A673 (cell line): ENCODE data around the gene INPP5A.

ENCODE experiments used
- EZH2 ChIP-seq: fragments of 200-600 bp; sonication (generic); IDR thresholded peaks from 2 replicates; pipeline ENCODE4 v1.6.1; 2017; ENCODE audit warnings: borderline replicate concordance, low read depth, mild to moderate bottlenecking, mixed read lengths, antibody characterized with exemption, low read length; ENCODE audit not compliant: poor library complexity, severe bottlenecking
- TF ChIP-seq, protein P1 (sequence below): fragments of 300-800, 200-600 bp; sonication (generic); conservative IDR thresholded peaks from 2 replicates; pipeline ENCODE4 v1.5.1; 2017; ENCODE audit warnings: low read depth, mild to moderate bottlenecking, antibody characterized with exemption, low read length, moderate library complexity, mixed read lengths

DNA sequence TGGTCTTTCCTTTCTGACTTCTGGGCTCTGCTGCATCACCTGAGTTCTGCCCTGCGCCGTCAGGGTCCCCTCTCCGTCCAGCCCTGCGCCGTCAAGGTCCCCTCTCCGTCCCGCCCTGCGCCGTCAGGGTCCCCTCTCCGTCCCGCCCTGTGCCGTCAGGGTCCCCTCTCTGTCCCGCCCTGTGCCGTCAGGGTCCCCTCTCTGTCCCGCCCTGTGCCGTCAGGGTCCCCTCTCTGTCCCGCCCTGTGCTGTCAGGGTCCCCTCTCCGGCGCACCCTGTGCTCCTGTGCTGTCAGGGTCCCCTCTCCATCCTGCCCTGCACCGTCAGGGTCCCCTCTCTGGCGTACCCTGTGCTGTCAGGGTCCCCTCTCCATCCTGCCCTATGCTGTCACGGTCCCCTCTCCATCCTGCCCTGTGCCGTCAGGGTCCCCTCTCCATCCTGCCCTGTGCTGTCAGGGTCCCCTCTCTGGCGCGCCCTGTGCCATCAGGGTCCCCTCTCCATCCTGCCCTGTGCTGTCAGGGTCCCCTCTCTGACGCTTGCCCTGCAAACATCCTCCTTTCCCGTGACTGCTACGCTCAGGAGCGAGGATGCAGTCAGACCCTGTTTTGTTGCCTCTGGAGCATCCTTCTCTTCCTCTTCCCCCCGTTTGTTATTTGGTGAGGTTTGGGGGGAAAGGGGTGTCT lies 66.4 kb downstream of the INPP5A start:
- TF ChIP-seq, protein P1, sequence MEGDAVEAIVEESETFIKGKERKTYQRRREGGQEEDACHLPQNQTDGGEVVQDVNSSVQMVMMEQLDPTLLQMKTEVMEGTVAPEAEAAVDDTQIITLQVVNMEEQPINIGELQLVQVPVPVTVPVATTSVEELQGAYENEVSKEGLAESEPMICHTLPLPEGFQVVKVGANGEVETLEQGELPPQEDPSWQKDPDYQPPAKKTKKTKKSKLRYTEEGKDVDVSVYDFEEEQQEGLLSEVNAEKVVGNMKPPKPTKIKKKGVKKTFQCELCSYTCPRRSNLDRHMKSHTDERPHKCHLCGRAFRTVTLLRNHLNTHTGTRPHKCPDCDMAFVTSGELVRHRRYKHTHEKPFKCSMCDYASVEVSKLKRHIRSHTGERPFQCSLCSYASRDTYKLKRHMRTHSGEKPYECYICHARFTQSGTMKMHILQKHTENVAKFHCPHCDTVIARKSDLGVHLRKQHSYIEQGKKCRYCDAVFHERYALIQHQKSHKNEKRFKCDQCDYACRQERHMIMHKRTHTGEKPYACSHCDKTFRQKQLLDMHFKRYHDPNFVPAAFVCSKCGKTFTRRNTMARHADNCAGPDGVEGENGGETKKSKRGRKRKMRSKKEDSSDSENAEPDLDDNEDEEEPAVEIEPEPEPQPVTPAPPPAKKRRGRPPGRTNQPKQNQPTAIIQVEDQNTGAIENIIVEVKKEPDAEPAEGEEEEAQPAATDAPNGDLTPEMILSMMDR: no peak
- no peak for TF ChIP-seq EZH2
